Stomach (tissue), 4 donors: ENCODE results near the gene TIE1.

Experiments used
- CTCF ChIP-seq, 7 experiments: fragments of 450-650 bp in 4 of 7; fragments of 200-600 bp in 3 of 7; sonication (generic) in 3 of 7; IDR thresholded peaks; one replicate each; pipeline ENCODE4 v1.5.1; 2016 to 2019; ENCODE audit warnings: antibody characterized with exemption in 7 of 7, control low read depth in 2 of 7, mild to moderate bottlenecking in 1 of 7
- POLR2A ChIP-seq, 4 donors: fragments of 450-650 bp; IDR thresholded peaks; one replicate each; pipeline ENCODE4 v1.6.1; 2016; ENCODE audit warnings: antibody characterized with exemption in 4 of 4, control low read depth in 2 of 4, mild to moderate bottlenecking in 1 of 4, moderate library complexity in 1 of 4
- POLR2AphosphoS5 ChIP-seq, 3 donors: sonication (generic); formaldehyde crosslinking; IDR thresholded peaks; one replicate each; pipeline ENCODE4 v1.6.1; 2016; ENCODE audit warnings: antibody characterized with exemption in 3 of 3

GRCh38 chr1:43352351-43352705 lies 51.5 kb downstream of the TIE1 start:
- TF ChIP-seq CTCF (IDR thresholded peaks at IDR 0.05): no peak
- no peak for TF ChIP-seq POLR2AphosphoS5 (IDR thresholded peaks at IDR 0.05)
- TF ChIP-seq POLR2A (IDR thresholded peaks at IDR 0.05): no peak
